Testis (tissue), 3 donors: ENCODE data around the gene FGR. TPM values are rescaled to one million over a fixed set of nuclear protein-coding genes. Genes with fewer than 3 reads are reported as not detected.

Experiments used
- DNase-seq: peaks from one replicate; pipeline ENCODE4 v3.0.0-alpha.2; 2019
- H3K27ac ChIP-seq, 2 donors: fragments of 200-600 bp; sonication (generic); one replicate each; pipeline ENCODE4 v1.5.1; 2019
- H3K27me3 ChIP-seq: fragments of 200-600 bp; sonication (generic); one replicate; pipeline ENCODE4 v1.5.1; 2019
- H3K36me3 ChIP-seq: fragments of 200-600 bp; sonication (generic); one replicate; pipeline ENCODE4 v1.5.1; 2017; ENCODE audit warnings: low read depth; ENCODE audit errors: missing control alignments
- H3K4me1 ChIP-seq: fragments of 200-600 bp; sonication (generic); one replicate; pipeline ENCODE4 v1.5.1; 2019
- H3K4me3 ChIP-seq, 2 donors: fragments of 200-600 bp; sonication (generic); one replicate each; pipeline ENCODE4 v1.5.1; 2017 to 2019
- H3K9me3 ChIP-seq: fragments of 200-600 bp; sonication (generic); one replicate; pipeline ENCODE4 v1.5.1; 2017
- POLR2A ChIP-seq: fragments of 450-650 bp; IDR thresholded peaks from one replicate; pipeline ENCODE4 v1.6.1; 2017; ENCODE audit warnings: antibody characterized with exemption, mild to moderate bottlenecking, moderate library complexity
- WGBS, 2 donors: methylation state at CpG; one replicate each; pipeline ENCODE4 v1.1.5; 2018; 5-methylcytosine and 5-hydroxymethylcytosine counted together
- intact Hi-C: fragments of 100-400 bp; cut with DNase I; formaldehyde crosslinking; loops from one replicate; pipeline ENCODE4 v1.15.1; 2023; ENCODE audit warnings: low total_unique reads
- polyA plus RNA-seq: library from polyadenylated mRNA; stranded (reverse); fragments of 350-450 nt; fragmentation: Illumina TruSeq; extraction: RNeasy Lipid Tissue Mini Kit (QIAGEN cat#74804); gene quantifications from one replicate; pipeline ENCODE4 v1.2.3, GENCODE V29; 2014; ENCODE audit warnings: low read depth, low replicate concordance; ENCODE audit not compliant: insufficient read depth
- total RNA-seq, 2 donors: library from RNA; depleted of rRNA; stranded (reverse); fragments of >200 nt; gene quantifications; one replicate each; pipeline ENCODE4 v1.2.3, GENCODE V29; 2016
- TF ChIP-seq, protein P1 (sequence below), 3 experiments: fragments of 450-650 bp in 2 of 3; fragments of 200-600 bp in 1 of 3; sonication (generic) in 1 of 3; IDR thresholded peaks; one replicate each; pipeline ENCODE4 v1.5.1; 2016 to 2019; ENCODE audit warnings: antibody characterized with exemption in 3 of 3, mild to moderate bottlenecking in 2 of 3, moderate library complexity in 1 of 3

The FGR gene
- total and polyA plus RNA-seq, 3 donors from 2014 or later, result 5.2 to 10.2 (median 10.0) TPM

DNA sequence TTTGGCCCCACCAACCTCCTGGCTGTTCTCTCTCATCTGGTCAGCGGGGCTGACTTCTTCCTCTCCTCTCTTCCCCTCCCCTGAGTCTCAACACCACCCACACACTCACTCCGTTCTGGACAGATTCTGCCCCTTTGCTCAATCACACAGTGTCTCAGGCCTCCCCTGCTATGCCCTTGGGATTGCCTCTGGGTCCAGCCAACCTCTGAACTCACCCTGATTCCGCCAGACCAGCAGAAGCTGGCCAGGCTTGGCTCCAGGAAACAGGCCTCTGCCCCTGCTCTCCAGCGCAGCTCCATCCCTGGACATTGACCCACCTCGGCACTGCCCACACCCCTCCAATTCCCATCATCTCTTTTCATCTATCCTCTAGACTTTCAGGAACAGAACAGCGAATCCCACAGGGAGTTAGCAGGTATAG, 53.2 kb downstream of the FGR start:
- no peaks in the 10 kb centered on the region for H3K9me3 ChIP-seq
- peaks cover 61% of the 10 kb centered on the region for H3K4me1 ChIP-seq
- TF ChIP-seq, protein P1, sequence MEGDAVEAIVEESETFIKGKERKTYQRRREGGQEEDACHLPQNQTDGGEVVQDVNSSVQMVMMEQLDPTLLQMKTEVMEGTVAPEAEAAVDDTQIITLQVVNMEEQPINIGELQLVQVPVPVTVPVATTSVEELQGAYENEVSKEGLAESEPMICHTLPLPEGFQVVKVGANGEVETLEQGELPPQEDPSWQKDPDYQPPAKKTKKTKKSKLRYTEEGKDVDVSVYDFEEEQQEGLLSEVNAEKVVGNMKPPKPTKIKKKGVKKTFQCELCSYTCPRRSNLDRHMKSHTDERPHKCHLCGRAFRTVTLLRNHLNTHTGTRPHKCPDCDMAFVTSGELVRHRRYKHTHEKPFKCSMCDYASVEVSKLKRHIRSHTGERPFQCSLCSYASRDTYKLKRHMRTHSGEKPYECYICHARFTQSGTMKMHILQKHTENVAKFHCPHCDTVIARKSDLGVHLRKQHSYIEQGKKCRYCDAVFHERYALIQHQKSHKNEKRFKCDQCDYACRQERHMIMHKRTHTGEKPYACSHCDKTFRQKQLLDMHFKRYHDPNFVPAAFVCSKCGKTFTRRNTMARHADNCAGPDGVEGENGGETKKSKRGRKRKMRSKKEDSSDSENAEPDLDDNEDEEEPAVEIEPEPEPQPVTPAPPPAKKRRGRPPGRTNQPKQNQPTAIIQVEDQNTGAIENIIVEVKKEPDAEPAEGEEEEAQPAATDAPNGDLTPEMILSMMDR (IDR thresholded peaks at IDR 0.05), result no peak
- TF ChIP-seq POLR2A, result no peak
- peak overlapping the region; percentile 72 to 79 for H3K27ac ChIP-seq
- WGBS, 2 donors, result 23 to 47% methylated on average over 5 to 6 of the region's 6 CpGs
- intact Hi-C loops, result no loop called here
- H3K4me3 ChIP-seq, result no peak overlapping the region
- no peaks in the 10 kb centered on the region for H3K27me3 ChIP-seq
- DNase-seq, result peak; percentile 64
- no peaks in the 10 kb centered on the region for H3K36me3 ChIP-seq

DNA sequence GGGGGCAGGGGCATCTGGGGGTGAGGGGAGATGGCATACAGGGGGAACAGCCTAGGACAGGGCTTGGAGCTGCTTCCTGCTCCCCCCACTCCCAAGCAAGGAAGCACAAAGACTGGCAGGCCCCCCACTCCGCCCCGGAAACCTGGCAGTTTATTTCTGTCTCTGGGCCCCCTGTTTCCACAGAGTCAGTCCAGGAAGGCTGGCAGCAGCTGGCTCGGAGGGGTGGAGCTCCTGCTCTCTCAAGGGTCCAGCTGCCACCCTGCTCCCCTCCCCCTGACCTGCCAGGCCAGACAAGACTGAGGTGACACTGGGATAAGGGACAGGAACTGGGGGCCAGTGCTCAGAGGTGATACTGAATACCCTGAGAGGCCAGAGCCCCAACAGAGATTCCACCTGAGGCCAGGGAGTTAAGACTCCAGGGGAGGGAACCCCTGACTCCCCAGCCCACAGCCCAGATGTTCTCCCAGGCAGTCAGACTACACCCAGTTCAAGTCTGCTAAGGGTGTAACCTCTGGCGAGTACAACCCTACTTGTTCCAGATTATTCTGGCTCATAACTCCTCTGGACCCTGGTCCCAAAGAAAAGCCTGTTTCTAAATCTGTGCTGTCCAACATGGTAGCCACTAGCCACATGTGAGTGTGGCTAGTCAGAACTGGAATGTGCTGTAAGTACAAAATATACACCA, 57.3 kb downstream of the FGR start:
- intact Hi-C loops, result no loop called here
- H3K9me3 ChIP-seq, result no peaks in the 10 kb centered on the region
- no peaks in the 10 kb centered on the region for H3K36me3 ChIP-seq
- H3K27ac ChIP-seq, result peak overlapping the region; percentile 66 to 92
- 26 to 39% methylated on average over 4 of the region's 4 CpGs for WGBS, 2 donors
- TF ChIP-seq, protein P1 (IDR thresholded peaks at IDR 0.05), result no peak
- no peak overlapping the region for H3K4me3 ChIP-seq
- no peak for DNase-seq
- no peaks in the 10 kb centered on the region for H3K27me3 ChIP-seq
- H3K4me1 ChIP-seq, result peaks cover 76% of the 10 kb centered on the region

DNA sequence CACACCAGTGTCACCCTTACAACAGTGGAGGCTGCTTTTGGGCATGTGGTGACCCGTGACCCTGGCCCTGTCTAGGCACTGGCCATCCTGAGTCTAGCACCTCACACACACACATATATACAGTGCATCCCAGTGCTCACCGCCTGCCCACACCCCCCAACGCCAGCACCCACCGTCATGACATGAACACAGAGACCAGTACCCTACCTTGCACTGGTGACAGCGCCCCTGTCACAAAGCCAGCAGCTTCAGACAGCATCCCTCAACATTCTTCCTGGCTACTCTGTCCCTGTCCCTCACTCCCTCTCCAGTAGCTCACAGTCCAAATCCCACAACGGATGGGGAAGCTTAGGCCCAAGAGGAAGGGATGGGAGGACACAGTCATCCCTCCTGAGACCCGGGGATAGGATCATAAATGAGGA, 58.2 kb downstream of the FGR start:
- DNase-seq, result no peak
- WGBS, 2 donors, result 48 to 50% methylated on average over 6 to 7 of the region's 7 CpGs
- H3K4me1 ChIP-seq, result peaks cover 76% of the 10 kb centered on the region
- peak overlapping the region; percentile 66 to 92 for H3K27ac ChIP-seq
- H3K9me3 ChIP-seq, result no peaks in the 10 kb centered on the region
- intact Hi-C loops, result no loop called here
- no peak overlapping the region for H3K4me3 ChIP-seq
- no peaks in the 10 kb centered on the region for H3K27me3 ChIP-seq
- TF ChIP-seq POLR2A, result no peak
- TF ChIP-seq, protein P1 (IDR thresholded peaks at IDR 0.05), result no peak
- H3K36me3 ChIP-seq, result no peaks in the 10 kb centered on the region

DNA sequence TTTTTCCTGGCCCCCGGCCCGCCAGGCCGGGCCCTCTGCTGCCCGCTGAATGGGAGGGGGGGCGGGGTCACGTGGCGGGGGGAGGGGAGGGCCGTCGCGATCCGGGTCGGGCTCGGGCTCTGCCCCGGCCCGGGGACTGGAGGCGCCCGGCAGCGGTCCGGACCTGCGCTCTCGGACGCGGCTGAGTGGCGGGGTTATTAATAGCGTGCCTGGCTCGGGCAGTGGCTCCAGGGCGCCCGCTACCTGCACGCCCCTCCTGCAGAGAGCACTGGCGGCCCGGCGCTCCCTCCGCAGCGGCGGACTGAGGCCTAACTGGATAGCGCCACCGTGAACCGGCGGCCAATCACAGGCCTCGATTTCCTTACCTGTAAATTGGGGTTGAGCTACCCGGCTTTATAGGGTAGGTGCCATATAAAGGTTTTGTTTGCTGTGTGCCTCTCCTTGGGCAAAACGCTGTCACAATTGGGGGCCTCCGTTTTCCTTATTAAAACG, 59.1 kb downstream of the FGR start:
- peak; percentile 69 for DNase-seq
- 5 to 14% methylated on average over 12 to 16 of the region's 44 CpGs for WGBS, 2 donors
- Histone ChIP-seq H3K4me1 (peaks cover 78% of the 10 kb centered on the region), H3K36me3 (no peaks in the 10 kb centered on the region), H3K27me3 (no peaks in the 10 kb centered on the region), H3K27ac (peak overlapping the region; percentile 66 to 92), H3K9me3 (no peaks in the 10 kb centered on the region), H3K4me3 (peak overlapping the region; percentile 50 to 56)
- TF ChIP-seq, protein P1 (IDR thresholded peaks at IDR 0.05), result no peak
- TF ChIP-seq POLR2A, result no peak
- intact Hi-C loops, result no loop called here
